Prostate gland (tissue), 2 donors: ENCODE measurements around the gene GRIK5. TPM values are rescaled to one million over a fixed set of nuclear protein-coding genes. Genes with fewer than 3 reads are reported as not detected.
"Not testable (repeated sequence)": the region's sequence is repeated elsewhere in the genome, so short reads cannot be mapped to it uniquely, and the experiment has no call there.

Experiments
- DNase-seq: peaks from one replicate; pipeline ENCODE4 v3.0.0-alpha.2; 2019; ENCODE audit warnings: low spot score
- H3K27ac ChIP-seq, 2 donors: fragments of 200-600 bp; sonication (generic); 2 replicates each; pipeline ENCODE4 v1.5.1; 2017 to 2019
- H3K27me3 ChIP-seq: fragments of 200-600 bp; sonication (generic); replicated peaks from 2 replicates; pipeline ENCODE4 v1.5.1; 2019; ENCODE audit not compliant: insufficient read depth
- H3K36me3 ChIP-seq, 2 donors: fragments of 200-600 bp; sonication (generic); 1 replicate in 1 of 2; 2 replicates in 1 of 2; pipeline versions ENCODE4 v1.5.1 to v1.8.1; 2017 to 2019
- H3K4me1 ChIP-seq: fragments of 200-600 bp; sonication (generic); replicated peaks from 2 replicates; pipeline ENCODE4 v1.5.1; 2019
- H3K4me3 ChIP-seq, 2 donors: fragments of 200-600 bp; sonication (generic); 2 replicates each; pipeline ENCODE4 v1.5.1; 2017 to 2019
- H3K9me3 ChIP-seq: fragments of 200-600 bp; sonication (generic); 2 replicates; pipeline ENCODE4 v1.5.1; 2017
- POLR2A ChIP-seq: fragments of 450-650 bp; IDR thresholded peaks from one replicate; pipeline ENCODE4 v1.6.1; 2016; ENCODE audit warnings: antibody characterized with exemption, mild to moderate bottlenecking
- POLR2AphosphoS5 ChIP-seq: sonication (generic); formaldehyde crosslinking; IDR thresholded peaks from one replicate; pipeline ENCODE4 v1.6.1; 2017; ENCODE audit warnings: antibody characterized with exemption
- WGBS: methylation state at CpG from one replicate; pipeline ENCODE4 v1.1.5; 2018; 5-methylcytosine and 5-hydroxymethylcytosine counted together
- intact Hi-C: fragments of 100-400 bp; cut with DNase I; formaldehyde crosslinking; loops from one replicate; pipeline ENCODE4 v1.14.2; 2022
- total RNA-seq, 2 donors: library from RNA; depleted of rRNA; stranded (reverse); fragments of >200 nt; gene quantifications; one replicate each; pipeline ENCODE4 v1.1.0, GENCODE V29; 2016
- TF ChIP-seq, protein P1 (sequence below), 4 experiments: fragments of 200-600 bp in 2 of 4; fragments of 450-650 bp in 2 of 4; sonication (generic) in 2 of 4; IDR thresholded peaks; 1 replicate in 3 of 4; 2 replicates in 1 of 4; pipeline ENCODE4 v1.5.1; 2016 to 2019; ENCODE audit warnings: antibody characterized with exemption in 4 of 4, mild to moderate bottlenecking in 2 of 4, moderate library complexity in 2 of 4

Gene GRIK5
- total RNA-seq, 2 donors from 2014 or later = 1.3 to 25.2 TPM

DNA sequence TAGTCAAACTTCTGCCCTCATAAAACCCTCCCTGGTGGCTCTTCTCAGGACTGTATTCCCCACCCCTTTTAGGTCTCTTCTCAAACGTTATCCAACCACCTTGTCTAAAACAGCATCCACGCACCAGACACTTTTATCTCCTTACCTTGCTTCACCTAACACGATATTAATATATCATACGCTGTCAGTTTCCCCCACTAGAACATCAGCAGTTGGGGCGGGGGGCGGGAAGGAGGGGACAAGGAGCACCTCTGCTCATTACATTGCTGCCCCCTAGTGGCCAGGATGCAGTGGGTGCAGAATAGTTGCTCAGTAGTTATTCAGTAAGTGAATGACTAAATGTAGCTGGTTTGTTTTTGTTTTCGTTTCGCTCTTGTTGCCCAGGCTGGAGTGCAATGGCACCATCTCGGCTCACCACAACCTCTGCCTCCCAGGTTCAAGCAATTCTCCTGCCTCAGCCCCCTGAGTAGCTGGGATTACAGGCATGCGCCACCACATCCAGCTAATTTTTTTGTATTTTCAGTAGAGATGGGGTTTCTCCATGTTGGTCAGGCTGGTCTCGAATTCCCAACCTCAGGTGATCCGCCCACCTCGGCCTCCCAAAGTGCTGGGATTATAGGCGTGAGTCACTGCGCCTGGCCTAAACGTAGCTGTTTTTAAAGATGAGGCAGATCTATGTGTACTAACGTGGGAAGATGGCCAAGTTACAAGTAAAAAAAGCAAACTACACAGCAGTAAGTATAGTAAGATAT lies 35.2 kb downstream of the GRIK5 start:
- WGBS = 56% methylated on average over 17 of the region's 17 CpGs
- H3K9me3 ChIP-seq, intact Hi-C loops, H3K4me3 ChIP-seq, H3K27me3 ChIP-seq, H3K36me3 ChIP-seq, H3K4me1 ChIP-seq, H3K27ac ChIP-seq: not testable (repeated sequence)
- DNase-seq = peak; percentile 20
- TF ChIP-seq, protein P1, sequence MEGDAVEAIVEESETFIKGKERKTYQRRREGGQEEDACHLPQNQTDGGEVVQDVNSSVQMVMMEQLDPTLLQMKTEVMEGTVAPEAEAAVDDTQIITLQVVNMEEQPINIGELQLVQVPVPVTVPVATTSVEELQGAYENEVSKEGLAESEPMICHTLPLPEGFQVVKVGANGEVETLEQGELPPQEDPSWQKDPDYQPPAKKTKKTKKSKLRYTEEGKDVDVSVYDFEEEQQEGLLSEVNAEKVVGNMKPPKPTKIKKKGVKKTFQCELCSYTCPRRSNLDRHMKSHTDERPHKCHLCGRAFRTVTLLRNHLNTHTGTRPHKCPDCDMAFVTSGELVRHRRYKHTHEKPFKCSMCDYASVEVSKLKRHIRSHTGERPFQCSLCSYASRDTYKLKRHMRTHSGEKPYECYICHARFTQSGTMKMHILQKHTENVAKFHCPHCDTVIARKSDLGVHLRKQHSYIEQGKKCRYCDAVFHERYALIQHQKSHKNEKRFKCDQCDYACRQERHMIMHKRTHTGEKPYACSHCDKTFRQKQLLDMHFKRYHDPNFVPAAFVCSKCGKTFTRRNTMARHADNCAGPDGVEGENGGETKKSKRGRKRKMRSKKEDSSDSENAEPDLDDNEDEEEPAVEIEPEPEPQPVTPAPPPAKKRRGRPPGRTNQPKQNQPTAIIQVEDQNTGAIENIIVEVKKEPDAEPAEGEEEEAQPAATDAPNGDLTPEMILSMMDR (IDR thresholded peaks at IDR 0.05) = peak; percentile 50 to 65 (median 54)

DNA sequence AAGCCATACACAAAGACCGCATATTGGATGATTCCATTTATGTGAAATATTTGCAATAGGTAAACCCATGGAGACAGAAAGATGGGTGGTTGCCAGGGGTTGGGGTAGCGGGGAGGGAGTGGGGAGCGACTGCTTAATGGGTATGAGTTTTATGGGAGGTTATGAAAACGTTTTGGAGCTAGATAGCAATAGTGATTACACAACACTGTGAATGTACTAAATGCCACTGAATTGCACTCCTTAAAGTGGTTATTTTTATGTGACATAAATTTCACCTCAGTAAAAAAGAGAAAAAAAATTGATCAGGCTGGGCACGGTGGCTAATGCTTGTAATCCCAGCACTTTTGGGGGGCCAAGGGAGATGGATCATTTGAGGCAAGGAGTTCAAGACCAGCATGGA lies 36.6 kb downstream of the GRIK5 start:
- no peaks in the 10 kb centered on the region for H3K4me1 ChIP-seq
- H3K27me3 ChIP-seq = no peaks in the 10 kb centered on the region
- H3K4me3 ChIP-seq = no peak overlapping the region
- TF ChIP-seq POLR2A (no peak), POLR2AphosphoS5 (no peak)
- TF ChIP-seq, protein P1 (IDR thresholded peaks at IDR 0.05) = no peak
- DNase-seq = no peak
- intact Hi-C loops = no loop called here
- H3K9me3 ChIP-seq = no peaks in the 10 kb centered on the region
- H3K36me3 ChIP-seq = no peaks in the 10 kb centered on the region
- no peak overlapping the region for H3K27ac ChIP-seq
- WGBS = 36% methylated on average over 5 of the region's 5 CpGs

DNA sequence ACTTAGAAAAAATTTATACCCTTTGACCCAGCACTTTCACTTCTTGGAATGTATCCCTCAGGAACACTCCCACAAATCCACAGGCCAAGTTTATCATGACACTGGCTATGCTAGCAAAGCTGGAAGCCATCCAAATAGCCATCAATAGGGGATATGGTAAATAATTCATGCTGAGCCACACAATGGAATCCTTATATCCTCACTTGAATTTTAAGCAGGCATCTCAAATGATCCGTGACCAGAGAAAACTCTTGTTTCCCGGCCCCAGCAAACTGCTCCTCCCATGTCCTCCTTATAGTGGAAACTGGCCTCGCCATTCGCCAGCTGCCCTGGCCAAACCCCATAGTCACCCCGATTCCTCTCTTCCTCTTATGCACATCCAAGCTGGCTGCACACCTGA lies 37.6 kb downstream of the GRIK5 start:
- no peaks in the 10 kb centered on the region for H3K4me1 ChIP-seq
- no peak for TF ChIP-seq POLR2A
- TF ChIP-seq POLR2AphosphoS5 = no peak
- TF ChIP-seq, protein P1 (IDR thresholded peaks at IDR 0.05) = no peak
- WGBS = 60% methylated on average over 5 of the region's 5 CpGs
- H3K4me3 ChIP-seq = no peak overlapping the region
- intact Hi-C loops = no loop called here
- no peak overlapping the region for H3K27ac ChIP-seq
- no peaks in the 10 kb centered on the region for H3K9me3 ChIP-seq
- H3K36me3 ChIP-seq = no peaks in the 10 kb centered on the region
- no peak for DNase-seq
- no peaks in the 10 kb centered on the region for H3K27me3 ChIP-seq

DNA sequence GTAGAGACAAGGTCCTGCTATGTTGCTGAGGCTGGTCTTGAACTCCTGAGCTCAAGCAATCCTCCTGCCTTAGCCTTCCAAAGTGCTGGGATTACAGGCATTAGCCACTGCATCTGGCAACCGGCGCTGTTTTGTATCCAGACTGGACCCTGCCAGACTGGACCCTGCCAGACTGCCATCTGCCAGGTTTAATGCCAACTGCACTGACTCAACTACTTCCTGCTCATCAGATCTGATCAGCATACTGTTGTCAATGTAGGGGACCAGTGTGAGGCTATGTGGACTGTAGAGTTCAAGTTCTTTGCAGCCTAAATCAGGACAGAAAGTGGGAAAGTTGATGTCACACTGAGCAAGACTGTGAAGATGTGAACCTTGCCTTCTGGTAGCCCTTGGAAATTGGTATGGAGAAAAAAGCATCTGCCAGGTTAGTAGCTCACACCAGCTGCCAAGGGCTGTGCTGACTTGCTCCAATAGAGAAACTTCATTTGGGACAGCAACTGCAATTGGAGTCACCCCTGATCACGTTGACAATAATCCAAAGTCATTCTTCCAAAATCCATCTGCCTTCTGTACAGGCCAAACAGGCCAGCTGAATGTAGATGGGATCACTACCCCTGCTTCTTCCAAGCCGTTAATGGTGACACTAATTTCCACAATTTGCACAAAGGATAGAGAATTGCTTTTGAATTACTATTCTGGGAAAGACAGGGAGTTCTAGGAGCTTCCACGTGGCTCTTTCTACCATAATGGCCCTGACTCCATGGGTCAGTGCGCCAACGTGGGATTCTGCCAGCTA lies 39.2 kb downstream of the GRIK5 start:
- intact Hi-C loops = no loop called here
- 78% methylated on average over 7 of the region's 7 CpGs for WGBS

More for the DNA sequence above, 39.2 kb downstream of the GRIK5 start:
- Histone ChIP-seq H3K4me3 (no peak overlapping the region), H3K36me3 (no peaks in the 10 kb centered on the region), H3K27me3 (no peaks in the 10 kb centered on the region), H3K4me1 (no peaks in the 10 kb centered on the region), H3K9me3 (no peaks in the 10 kb centered on the region), H3K27ac (no peak overlapping the region)
- DNase-seq = no peak
- TF ChIP-seq, protein P1 (IDR thresholded peaks at IDR 0.05) = no peak
- TF ChIP-seq POLR2AphosphoS5 = no peak
- TF ChIP-seq POLR2A = no peak
